Measurements from ENCODE around the gene CD151. TPM values are rescaled to one million over a fixed set of nuclear protein-coding genes. Genes with fewer than 3 reads are reported as not detected.

Gene CD151
- total and polyA plus RNA-seq, 2 experiments from 2014 or later = 62.9 to 109 TPM

DNA sequence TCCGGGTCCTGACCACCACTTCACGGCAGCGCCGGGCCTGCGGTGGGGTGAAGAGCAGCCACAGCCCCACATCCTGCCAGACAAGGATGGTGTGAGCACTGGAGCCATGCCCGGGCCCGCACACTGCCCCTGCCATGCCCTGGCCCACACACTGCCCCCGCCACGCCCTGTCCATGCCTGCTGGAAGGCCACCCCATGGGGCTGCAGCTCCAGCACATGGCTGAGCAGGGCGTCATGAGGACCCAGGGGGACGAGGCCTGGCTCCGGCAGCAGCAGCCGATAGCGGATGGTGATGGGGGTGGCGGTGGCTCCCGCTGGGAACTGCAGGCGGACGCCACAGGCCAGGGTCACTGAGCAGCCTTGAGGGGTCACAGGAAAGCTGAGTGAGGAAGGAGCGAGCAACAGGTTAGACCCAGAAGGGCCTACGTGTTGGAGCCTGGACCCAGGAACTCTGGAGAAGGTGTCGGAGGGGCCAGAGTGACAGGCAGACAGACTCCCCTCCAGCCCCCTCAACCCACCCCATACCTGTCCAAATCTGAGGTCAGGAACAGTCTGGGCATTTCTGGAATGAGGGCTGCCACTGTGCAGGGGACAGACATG lies 30.6 kb upstream of the CD151 start (continued):
- TF ChIP-seq, protein P1, sequence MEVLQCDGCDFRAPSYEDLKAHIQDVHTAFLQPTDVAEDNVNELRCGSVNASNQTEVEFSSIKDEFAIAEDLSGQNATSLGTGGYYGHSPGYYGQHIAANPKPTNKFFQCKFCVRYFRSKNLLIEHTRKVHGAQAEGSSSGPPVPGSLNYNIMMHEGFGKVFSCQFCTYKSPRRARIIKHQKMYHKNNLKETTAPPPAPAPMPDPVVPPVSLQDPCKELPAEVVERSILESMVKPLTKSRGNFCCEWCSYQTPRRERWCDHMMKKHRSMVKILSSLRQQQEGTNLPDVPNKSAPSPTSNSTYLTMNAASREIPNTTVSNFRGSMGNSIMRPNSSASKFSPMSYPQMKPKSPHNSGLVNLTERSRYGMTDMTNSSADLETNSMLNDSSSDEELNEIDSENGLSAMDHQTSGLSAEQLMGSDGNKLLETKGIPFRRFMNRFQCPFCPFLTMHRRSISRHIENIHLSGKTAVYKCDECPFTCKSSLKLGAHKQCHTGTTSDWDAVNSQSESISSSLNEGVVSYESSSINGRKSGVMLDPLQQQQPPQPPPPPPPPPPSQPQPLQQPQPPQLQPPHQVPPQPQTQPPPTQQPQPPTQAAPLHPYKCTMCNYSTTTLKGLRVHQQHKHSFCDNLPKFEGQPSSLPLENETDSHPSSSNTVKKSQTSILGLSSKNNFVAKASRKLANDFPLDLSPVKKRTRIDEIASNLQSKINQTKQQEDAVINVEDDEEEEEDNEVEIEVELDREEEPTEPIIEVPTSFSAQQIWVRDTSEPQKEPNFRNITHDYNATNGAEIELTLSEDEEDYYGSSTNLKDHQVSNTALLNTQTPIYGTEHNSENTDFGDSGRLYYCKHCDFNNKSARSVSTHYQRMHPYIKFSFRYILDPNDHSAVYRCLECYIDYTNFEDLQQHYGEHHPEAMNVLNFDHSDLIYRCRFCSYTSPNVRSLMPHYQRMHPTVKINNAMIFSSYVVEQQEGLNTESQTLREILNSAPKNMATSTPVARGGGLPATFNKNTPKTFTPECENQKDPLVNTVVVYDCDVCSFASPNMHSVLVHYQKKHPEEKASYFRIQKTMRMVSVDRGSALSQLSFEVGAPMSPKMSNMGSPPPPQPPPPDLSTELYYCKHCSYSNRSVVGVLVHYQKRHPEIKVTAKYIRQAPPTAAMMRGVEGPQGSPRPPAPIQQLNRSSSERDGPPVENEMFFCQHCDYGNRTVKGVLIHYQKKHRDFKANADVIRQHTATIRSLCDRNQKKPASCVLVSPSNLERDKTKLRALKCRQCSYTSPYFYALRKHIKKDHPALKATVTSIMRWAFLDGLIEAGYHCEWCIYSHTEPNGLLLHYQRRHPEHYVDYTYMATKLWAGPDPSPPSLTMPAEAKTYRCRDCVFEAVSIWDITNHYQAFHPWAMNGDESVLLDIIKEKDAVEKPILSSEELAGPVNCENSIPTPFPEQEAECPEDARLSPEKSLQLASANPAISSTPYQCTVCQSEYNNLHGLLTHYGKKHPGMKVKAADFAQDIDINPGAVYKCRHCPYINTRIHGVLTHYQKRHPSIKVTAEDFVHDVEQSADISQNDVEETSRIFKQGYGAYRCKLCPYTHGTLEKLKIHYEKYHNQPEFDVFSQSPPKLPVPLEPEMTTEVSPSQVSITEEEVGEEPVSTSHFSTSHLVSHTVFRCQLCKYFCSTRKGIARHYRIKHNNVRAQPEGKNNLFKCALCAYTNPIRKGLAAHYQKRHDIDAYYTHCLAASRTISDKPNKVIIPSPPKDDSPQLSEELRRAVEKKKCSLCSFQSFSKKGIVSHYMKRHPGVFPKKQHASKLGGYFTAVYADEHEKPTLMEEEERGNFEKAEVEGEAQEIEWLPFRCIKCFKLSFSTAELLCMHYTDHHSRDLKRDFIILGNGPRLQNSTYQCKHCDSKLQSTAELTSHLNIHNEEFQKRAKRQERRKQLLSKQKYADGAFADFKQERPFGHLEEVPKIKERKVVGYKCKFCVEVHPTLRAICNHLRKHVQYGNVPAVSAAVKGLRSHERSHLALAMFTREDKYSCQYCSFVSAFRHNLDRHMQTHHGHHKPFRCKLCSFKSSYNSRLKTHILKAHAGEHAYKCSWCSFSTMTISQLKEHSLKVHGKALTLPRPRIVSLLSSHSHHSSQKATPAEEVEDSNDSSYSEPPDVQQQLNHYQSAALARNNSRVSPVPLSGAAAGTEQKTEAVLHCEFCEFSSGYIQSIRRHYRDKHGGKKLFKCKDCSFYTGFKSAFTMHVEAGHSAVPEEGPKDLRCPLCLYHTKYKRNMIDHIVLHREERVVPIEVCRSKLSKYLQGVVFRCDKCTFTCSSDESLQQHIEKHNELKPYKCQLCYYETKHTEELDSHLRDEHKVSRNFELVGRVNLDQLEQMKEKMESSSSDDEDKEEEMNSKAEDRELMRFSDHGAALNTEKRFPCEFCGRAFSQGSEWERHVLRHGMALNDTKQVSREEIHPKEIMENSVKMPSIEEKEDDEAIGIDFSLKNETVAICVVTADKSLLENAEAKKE (CRISPR knock-in tag; IDR thresholded peaks at IDR 0.05) = no peak
- TF ChIP-seq STAT1 (IDR thresholded peaks at IDR 0.05; ENCODE audit: unreplicated experiment) (no peak), JUNB (IDR thresholded peaks at IDR 0.05; ENCODE audit: unreplicated experiment) (no peak), CREB1 (CRISPR knock-in tag; IDR thresholded peaks at IDR 0.05; ENCODE audit: low read depth) (no peak), EZH2phosphoT487 (IDR thresholded peaks at IDR 0.05; ENCODE audit: unreplicated experiment) (no peak), EZH2 (IDR thresholded peaks at IDR 0.05; ENCODE audit: low read depth, unreplicated experiment) (no peak), CTCF (conservative IDR thresholded peaks at IDR 0.05; ENCODE audit: low read depth in 2 of 2) (no peak), POLR2AphosphoS5 (IDR thresholded peaks at IDR 0.05; ENCODE audit: low read depth) (no peak), REST (IDR thresholded peaks at IDR 0.05; ENCODE audit: unreplicated experiment) (no peak), ZNF114 (CRISPR knock-in tag; IDR thresholded peaks at IDR 0.05) (no peak)
- TF ChIP-seq, protein P2, sequence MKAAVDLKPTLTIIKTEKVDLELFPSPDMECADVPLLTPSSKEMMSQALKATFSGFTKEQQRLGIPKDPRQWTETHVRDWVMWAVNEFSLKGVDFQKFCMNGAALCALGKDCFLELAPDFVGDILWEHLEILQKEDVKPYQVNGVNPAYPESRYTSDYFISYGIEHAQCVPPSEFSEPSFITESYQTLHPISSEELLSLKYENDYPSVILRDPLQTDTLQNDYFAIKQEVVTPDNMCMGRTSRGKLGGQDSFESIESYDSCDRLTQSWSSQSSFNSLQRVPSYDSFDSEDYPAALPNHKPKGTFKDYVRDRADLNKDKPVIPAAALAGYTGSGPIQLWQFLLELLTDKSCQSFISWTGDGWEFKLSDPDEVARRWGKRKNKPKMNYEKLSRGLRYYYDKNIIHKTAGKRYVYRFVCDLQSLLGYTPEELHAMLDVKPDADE (IDR thresholded peaks at IDR 0.05) = no peak
